ENCODE measurements around the gene PPFIBP2.

Gene PPFIBP2

DNA sequence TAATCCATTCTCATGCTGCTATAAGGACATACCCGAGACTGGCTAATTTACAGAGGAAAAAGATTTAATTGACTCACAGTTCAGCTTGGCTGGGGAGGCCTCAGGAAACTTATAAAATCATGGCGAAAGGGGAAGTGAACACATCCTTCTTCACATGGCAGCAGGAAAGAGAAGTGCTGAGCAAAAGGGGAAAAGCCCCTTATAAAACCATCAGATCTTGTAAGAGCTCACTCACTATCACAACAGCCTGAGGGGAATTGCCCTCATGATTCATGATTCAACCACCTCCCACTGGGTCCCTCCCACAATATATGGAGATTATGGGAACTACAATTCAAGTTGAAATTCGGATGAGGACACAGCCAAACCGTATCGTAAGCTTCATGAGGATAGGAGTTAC lies 163.3 kb downstream of the PPFIBP2 start:
- POLR2A ChIA-PET: no interaction called here
- TF ChIP-seq, protein P1, sequence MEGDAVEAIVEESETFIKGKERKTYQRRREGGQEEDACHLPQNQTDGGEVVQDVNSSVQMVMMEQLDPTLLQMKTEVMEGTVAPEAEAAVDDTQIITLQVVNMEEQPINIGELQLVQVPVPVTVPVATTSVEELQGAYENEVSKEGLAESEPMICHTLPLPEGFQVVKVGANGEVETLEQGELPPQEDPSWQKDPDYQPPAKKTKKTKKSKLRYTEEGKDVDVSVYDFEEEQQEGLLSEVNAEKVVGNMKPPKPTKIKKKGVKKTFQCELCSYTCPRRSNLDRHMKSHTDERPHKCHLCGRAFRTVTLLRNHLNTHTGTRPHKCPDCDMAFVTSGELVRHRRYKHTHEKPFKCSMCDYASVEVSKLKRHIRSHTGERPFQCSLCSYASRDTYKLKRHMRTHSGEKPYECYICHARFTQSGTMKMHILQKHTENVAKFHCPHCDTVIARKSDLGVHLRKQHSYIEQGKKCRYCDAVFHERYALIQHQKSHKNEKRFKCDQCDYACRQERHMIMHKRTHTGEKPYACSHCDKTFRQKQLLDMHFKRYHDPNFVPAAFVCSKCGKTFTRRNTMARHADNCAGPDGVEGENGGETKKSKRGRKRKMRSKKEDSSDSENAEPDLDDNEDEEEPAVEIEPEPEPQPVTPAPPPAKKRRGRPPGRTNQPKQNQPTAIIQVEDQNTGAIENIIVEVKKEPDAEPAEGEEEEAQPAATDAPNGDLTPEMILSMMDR (IDR thresholded peaks at IDR 0.05; ENCODE audit: control extremely low read depth, extremely low read depth, low read depth, missing control alignments): no peak
- no peak for DNase-seq (ENCODE audit: extremely low spot score)
- CTCF ChIA-PET: interaction anchor here (1.0 to 5.0 kb wide), 10 partner anchors 10 to 324 kb away, joined by 3 to 43 read pairs (median 3); no protein-coding TSS in a partner anchor

DNA sequence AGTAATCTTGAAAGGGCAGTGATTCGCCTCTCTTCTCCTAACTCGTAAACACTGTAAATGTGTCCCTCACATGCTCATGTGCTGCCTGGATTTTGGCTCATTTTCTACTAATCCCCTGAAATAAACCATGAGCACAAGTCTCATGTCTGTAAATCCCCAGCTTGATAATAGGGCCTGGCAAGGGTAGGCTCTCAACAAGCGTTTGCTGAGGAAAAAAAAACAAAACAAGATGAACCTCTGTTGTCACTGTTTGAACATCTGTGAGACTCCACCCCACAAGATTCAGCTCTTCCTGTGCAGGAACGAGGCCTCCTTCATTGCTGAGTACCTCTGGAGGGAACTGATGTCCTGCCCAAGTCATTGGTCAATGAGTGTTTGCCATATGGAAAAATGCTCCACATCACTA lies 164.0 kb downstream of the PPFIBP2 start:
- TF ChIP-seq, protein P1 (IDR thresholded peaks at IDR 0.05; ENCODE audit: control extremely low read depth, extremely low read depth, low read depth, missing control alignments): no peak
- ChIA-PET CTCF (interaction anchor here (1.0 to 5.0 kb wide), 8 partner anchors 9 to 325 kb away, joined by 3 to 43 read pairs (median 4); no protein-coding TSS in a partner anchor), POLR2A (no interaction called here)
- DNase-seq (ENCODE audit: extremely low spot score): no peak

DNA sequence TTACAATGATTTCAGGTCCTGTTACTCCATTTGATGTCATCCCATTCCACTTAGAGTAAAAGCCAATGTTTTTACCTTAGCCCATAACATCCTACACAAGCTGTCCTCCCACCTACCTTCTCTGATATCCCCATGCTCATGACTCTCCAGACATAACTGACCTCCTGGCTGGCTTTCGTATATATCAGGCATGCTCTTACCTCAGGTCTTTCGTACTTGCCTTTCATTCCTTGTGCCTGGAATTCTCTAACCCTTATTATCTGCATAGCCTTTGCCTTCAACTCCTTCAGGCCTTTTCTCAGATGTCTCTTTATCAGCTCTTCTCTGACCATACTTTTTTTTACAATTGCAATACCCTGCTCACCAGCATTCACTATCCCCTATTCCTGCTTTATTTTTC lies 169.8 kb downstream of the PPFIBP2 start:
- CTCF ChIA-PET: no interaction called here
- DNase-seq (ENCODE audit: extremely low spot score): no peak
- TF ChIP-seq, protein P1 (IDR thresholded peaks at IDR 0.05; ENCODE audit: control extremely low read depth, extremely low read depth, low read depth, missing control alignments): no peak
- POLR2A ChIA-PET: no interaction called here

DNA sequence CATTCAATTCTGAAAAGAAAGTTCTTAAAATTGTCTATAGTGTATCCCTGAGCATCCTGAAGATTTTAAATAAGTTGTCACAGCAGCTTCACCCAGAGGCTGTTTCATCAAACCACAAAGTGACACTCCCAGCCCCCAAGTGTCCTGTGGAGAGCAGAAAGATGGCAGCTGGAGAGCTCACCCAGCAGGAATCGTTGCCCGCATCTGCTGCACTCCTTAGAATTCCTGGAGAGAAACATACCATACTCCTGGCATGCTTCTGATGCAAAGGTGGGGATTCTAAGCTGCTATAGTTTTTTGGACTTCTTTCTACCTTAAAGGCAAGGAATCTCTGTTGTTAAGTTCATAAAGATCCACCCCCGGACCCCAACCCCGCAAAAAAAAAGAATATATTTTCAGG lies 173.0 kb downstream of the PPFIBP2 start:
- no peak for DNase-seq (ENCODE audit: extremely low spot score)
- ChIA-PET POLR2A (no interaction called here), CTCF (interaction anchor here (1.3 to 5.2 kb wide), 7 partner anchors 9 to 589 kb away, joined by 3 to 43 read pairs (median 10); no protein-coding TSS in a partner anchor)
- TF ChIP-seq, protein P1 (IDR thresholded peaks at IDR 0.05; ENCODE audit: control extremely low read depth, extremely low read depth, low read depth, missing control alignments): no peak

DNA sequence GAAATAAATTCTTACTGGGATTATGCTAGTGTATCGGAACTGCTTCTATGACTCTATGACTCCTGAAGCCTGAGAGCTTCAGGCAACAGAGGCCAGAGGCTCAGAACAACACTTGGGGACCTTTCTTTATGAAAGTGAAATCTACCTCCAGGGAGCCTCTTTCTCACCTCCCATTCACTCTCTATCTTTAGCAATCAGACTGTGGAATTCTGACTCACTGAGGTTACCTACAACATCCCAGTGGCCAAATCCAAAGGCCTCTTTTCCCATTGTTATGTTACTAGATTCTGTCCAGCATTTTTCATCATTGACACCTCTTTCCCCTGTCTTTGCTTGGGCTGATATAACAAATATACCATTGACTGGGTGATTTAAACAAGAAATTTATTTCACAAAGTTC lies 173.6 kb downstream of the PPFIBP2 start:
- POLR2A ChIA-PET: no interaction called here
- TF ChIP-seq, protein P1 (IDR thresholded peaks at IDR 0.05; ENCODE audit: control extremely low read depth, extremely low read depth, low read depth, missing control alignments): no peak
- no peak for DNase-seq (ENCODE audit: extremely low spot score)
- CTCF ChIA-PET: interaction anchor here (0.6 to 5.2 kb wide), 19 partner anchors 10 to 594 kb away, joined by 3 to 43 read pairs (median 4); no protein-coding TSS in a partner anchor

DNA sequence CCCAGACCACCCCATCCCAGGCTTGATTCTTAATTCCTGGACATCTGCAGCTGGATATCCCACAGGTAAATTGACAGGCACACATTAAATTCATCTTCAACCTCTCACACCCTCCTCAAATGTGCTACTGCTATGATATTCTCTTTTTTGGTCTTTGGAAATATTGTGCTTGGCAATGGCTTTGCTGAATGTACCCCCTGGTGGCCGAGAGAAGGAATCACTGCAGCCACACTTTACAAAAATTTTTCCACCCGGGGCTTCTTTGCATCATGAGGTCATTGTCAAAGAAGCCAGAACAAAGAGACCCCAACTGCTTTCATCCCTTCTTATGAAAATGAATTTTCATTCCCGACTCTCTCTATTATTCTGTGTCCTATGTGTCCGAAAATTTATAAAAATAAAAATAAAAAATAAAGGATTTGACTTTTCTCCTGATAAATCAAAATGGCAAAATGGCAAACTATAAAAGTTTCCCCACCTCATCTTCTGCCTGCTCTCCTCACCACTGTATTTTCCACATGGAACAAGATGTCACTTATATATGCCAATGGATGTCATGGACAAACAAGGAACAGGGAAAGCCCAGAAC lies 174.5 kb downstream of the PPFIBP2 start:
- peak; percentile 39 for DNase-seq (ENCODE audit: extremely low spot score)
- ChIA-PET CTCF (interaction anchor here (0.8 to 5.2 kb wide), 19 partner anchors 11 to 595 kb away, joined by 3 to 43 read pairs (median 4); partner anchors contain the start of gene CYB5R2), POLR2A (no interaction called here)
- TF ChIP-seq, protein P1 (IDR thresholded peaks at IDR 0.05; ENCODE audit: control extremely low read depth, extremely low read depth, low read depth, missing control alignments): peak; percentile 72
